ENCODE measurements around the gene PAOX.

DNA sequence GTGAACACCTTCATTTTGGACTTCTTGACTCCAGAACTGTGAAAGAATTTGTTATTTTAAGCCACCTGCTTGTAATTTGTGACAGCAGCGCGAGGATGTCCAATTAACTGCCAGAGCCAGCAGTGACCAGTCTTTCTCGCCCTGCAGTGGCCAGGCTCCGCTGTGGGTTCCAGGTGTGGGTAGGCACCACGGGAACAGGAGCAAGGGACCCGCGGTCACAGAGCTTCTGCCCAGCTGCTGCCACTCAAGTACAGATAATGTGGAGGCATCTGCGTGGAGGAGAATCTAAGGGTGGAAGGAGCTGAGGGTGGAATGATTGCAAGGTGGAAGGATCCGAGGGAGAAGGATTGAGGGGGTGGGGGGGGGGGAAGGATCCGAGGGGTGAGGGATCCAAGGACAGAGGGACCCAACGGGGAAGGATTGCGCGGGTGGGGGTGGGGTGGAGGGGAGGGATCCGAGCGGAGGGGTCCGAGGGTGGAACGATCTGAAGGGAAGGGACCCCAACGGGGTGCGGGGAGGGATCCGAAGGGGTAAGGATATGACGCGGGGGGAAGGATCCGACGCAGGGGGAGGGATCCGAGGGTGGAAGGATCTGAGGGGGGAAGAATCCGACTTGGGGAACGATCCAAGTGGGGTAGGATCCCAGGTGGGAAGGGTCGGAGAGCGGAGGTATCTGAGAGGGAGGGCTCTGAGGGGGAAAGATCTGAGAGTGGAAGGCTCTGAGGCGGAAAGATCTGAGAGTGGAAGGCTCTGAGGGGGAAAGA, 45.9 kb upstream of the PAOX start:
- TF ChIP-seq GATA3 (IDR thresholded peaks at IDR 0.05; ENCODE audit: low read depth, low read length) = no peak
- TF ChIP-seq GATA2 (IDR thresholded peaks at IDR 0.05; ENCODE audit: low read depth, low read length) = no peak

Measured in SH-SY5Y (cell line).